OCI-LY1 (cell line): ENCODE results near the gene PXDN.
"Not testable (repeated sequence)": the region's sequence is repeated elsewhere in the genome, so short reads cannot be mapped to it uniquely, and the experiment has no call there.

ENCODE experiments used
- H2AFZ ChIP-seq: fragments of 200-600 bp; sonication (generic), shearing (Covaris generic); 2 replicates; pipeline ENCODE4 v1.6.0; 2014; ENCODE audit warnings: antibody characterized with exemption, mild to moderate bottlenecking, low read length
- H3F3A ChIP-seq: fragments of 200-600 bp; sonication (generic), shearing (Covaris generic); 2 replicates; pipeline ENCODE4 v1.6.0; 2014; ENCODE audit warnings: mild to moderate bottlenecking, antibody characterized with exemption, low read length, moderate library complexity; ENCODE audit not compliant: insufficient read depth
- H3K27ac ChIP-seq: fragments of 200-600 bp; sonication (generic); 2 replicates; pipeline ENCODE4 v1.5.1; 2014; ENCODE audit warnings: low read length, mixed run types, mild to moderate bottlenecking, low read depth; ENCODE audit not compliant: poor library complexity, severe bottlenecking
- H3K27me3 ChIP-seq: fragments of 200-600 bp; sonication (generic); 2 replicates; pipeline ENCODE4 v1.6.0; 2014; ENCODE audit warnings: antibody characterized with exemption, mild to moderate bottlenecking, low read length, moderate library complexity; ENCODE audit not compliant: insufficient read depth
- H3K36me3 ChIP-seq: fragments of 200-600 bp; sonication (generic); 2 replicates; pipeline ENCODE4 v1.6.1; 2014; ENCODE audit warnings: mild to moderate bottlenecking, antibody characterized with exemption, low read length, moderate library complexity, mixed read lengths; ENCODE audit not compliant: insufficient read depth
- H3K4me1 ChIP-seq: fragments of 200-600 bp; sonication (generic); 2 replicates; pipeline ENCODE4 v1.5.1; 2014; ENCODE audit warnings: mild to moderate bottlenecking, low read length, moderate library complexity; ENCODE audit not compliant: insufficient read depth, severe bottlenecking
- H3K4me2 ChIP-seq: fragments of 200-600 bp; sonication (generic), shearing (Covaris generic); 2 replicates; pipeline ENCODE4 v1.6.1; 2014; ENCODE audit warnings: low read length
- H3K4me3 ChIP-seq: fragments of 200-600 bp; sonication (generic); 2 replicates; pipeline ENCODE4 v1.5.1; 2014; ENCODE audit warnings: low read length, low read depth, mild to moderate bottlenecking, mixed read lengths; ENCODE audit not compliant: poor library complexity, severe bottlenecking
- H3K79me2 ChIP-seq: fragments of 200-600 bp; shearing (Covaris generic); 2 replicates; pipeline ENCODE4 v1.6.1; 2016; ENCODE audit warnings: mixed run types, low read length, mixed read lengths; ENCODE audit not compliant: insufficient read depth
- H3K9ac ChIP-seq: fragments of 200-600 bp; sonication (generic), shearing (Covaris generic); 2 replicates; pipeline ENCODE4 v1.6.1; 2014; ENCODE audit warnings: mild to moderate bottlenecking, low read length, mixed read lengths
- H3K9me2 ChIP-seq: fragments of 200-600 bp; sonication (generic), shearing (Covaris generic); 2 replicates; pipeline ENCODE4 v1.6.1; 2014; ENCODE audit warnings: low read depth, mild to moderate bottlenecking, low read length, mixed read lengths
- H3K9me3 ChIP-seq: fragments of 200-600 bp; shearing (Covaris generic); 2 replicates; pipeline ENCODE4 v1.6.1; 2014; ENCODE audit warnings: low read length, mixed read lengths
- H4K20me1 ChIP-seq: fragments of 200-600 bp; sonication (generic), shearing (Covaris generic); 2 replicates; pipeline ENCODE4 v1.6.0; 2016; ENCODE audit warnings: mild to moderate bottlenecking, low read length; ENCODE audit not compliant: insufficient read depth
- CTCF ChIP-seq: fragments of 200-600 bp; sonication (generic), shearing (Covaris generic); IDR thresholded peaks from 2 replicates; pipeline ENCODE4 v1.5.1; 2017; ENCODE audit warnings: mild to moderate bottlenecking, antibody characterized with exemption, low read length, moderate library complexity, mixed read lengths
- EZH2 ChIP-seq: fragments of 200-600 bp; sonication (generic), shearing (Covaris generic); IDR thresholded peaks from 2 replicates; pipeline ENCODE4 v1.8.0; 2017; ENCODE audit warnings: borderline replicate concordance, mixed run types, mild to moderate bottlenecking, antibody characterized with exemption, low read length, moderate library complexity, mixed read lengths

The PXDN gene

DNA sequence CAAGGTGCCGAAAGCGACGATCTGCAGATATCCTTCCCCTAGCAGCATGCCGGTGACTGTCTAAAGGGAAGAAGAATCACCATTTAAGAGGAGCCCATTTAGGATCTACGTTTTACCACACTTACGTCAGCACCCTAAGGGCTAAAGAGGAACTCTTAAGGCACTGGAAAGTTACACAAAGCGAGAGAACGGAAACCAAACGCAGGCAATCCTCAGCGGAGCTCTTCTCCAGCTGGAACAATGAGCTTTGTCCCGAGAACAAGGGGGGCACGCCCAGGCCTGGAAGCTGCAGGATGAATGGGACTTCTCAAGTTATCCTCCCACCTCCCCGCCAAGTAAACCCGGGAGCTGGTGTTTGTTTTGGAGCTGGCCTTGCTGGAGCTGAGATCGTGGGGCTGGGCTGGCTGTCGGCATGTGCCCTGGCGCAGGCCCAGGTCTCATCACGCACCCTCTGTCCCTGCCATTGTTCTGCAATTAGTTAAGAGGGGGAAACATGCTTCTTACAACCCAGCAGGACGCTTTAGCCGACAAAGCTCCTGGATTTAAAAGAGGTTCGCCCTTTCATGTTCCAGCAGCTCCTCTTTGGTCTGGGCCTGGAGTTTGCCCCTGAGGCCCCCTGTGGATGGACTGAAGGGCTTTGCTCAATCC is 36.4 kb downstream of the PXDN start:
- H3K4me3 ChIP-seq, result no peak overlapping the region

DNA sequence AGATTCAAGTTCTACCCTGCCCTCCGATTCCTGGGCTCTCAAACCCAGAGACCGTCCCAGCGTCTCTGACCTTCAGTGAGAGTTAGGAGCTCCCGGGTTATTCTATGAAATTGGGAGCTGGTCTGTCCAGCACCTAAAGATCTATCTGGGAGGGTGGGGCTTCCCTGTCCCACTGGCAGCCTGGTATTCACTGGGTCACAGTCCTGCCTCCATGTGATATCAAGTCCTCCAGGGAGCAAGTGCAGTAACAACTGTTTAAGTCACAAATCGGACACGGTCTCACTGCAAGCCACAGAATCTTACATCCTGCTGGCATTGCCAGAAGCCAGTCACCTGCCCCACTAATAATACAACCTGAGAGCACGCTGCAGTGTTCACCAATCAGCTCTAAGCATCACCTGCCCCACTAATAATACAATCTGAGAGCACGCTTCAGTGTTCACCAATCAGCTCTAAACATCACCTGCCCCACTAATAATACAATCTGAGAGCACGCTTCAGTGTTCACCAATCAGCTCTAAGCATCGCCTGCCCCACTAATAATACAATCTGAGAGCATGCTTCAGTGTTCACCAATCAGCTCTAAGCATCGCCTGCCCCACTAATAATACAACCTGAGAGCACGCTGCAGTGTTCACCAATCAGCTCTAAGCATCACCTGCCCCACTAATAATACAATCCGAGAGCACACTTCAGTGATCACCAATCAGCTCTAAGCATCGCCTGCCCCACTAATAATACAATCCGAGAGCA is 38.0 kb downstream of the PXDN start:
- not testable (repeated sequence) for H2AFZ ChIP-seq, H3K27me3 ChIP-seq, H3K9me3 ChIP-seq, H3K4me2 ChIP-seq, H3K9me2 ChIP-seq, H3K79me2 ChIP-seq, H3K9ac ChIP-seq, H3K27ac ChIP-seq, H3K4me3 ChIP-seq, H3K36me3 ChIP-seq, H3K4me1 ChIP-seq, H3F3A ChIP-seq, H4K20me1 ChIP-seq

More for the DNA sequence above, 36.4 kb downstream of the PXDN start:
- Histone ChIP-seq H3K4me1 (no peaks in the 10 kb centered on the region), H2AFZ (no peak overlapping the region), H4K20me1 (no peaks in the 10 kb centered on the region), H3K27ac (no peak overlapping the region), H3K79me2 (no peaks in the 10 kb centered on the region), H3K9me2 (no peaks in the 10 kb centered on the region), H3K9me3 (no peaks in the 10 kb centered on the region), H3K27me3 (no peaks in the 10 kb centered on the region), H3K9ac (no peak overlapping the region), H3K36me3 (no peaks in the 10 kb centered on the region), H3F3A (no peaks in the 10 kb centered on the region), H3K4me2 (no peak overlapping the region)
- no peak for TF ChIP-seq EZH2
- no peak for TF ChIP-seq CTCF

GRCh38 chr2:1705557-1706076 is 38.7 kb downstream of the PXDN start:
- Histone ChIP-seq H3K36me3 (no peaks in the 10 kb centered on the region), H3K27ac (no peak overlapping the region), H3K4me1 (no peaks in the 10 kb centered on the region), H3F3A (no peaks in the 10 kb centered on the region), H3K4me3 (no peak overlapping the region), H3K9me3 (no peaks in the 10 kb centered on the region), H3K9me2 (no peaks in the 10 kb centered on the region), H3K27me3 (no peaks in the 10 kb centered on the region), H2AFZ (no peak overlapping the region), H3K9ac (no peak overlapping the region), H3K4me2 (no peak overlapping the region), H4K20me1 (no peaks in the 10 kb centered on the region), H3K79me2 (no peaks in the 10 kb centered on the region)
- TF ChIP-seq CTCF (no peak), EZH2 (no peak)
